H1 (cell line): ENCODE measurements around the gene CAST. TPM values are rescaled to one million over a fixed set of nuclear protein-coding genes. Genes with fewer than 3 reads are reported as not detected.

Source experiments
- CTCF ChIA-PET: fragments of 300-600 bp; sonication (Branson Sonifier 250); formaldehyde crosslinking; loops from one replicate; lab custom pipeline; 2021; ENCODE audit not compliant: partially characterized antibody; lab: Charles Lee
- POLR2A ChIA-PET: fragments of 300-600 bp; sonication (Branson Sonifier 250); formaldehyde crosslinking; loops from one replicate; lab custom pipeline; 2021; ENCODE audit warnings: inconsistent platforms; ENCODE audit not compliant: partially characterized antibody; lab: Charles Lee
- DNase-seq, 2 experiments: peaks; one replicate each; pipeline versions ENCODE4 v3.0.0 to v3.0.0-alpha.2; 2010 to 2022; ENCODE audit warnings: low spot score in 2 of 2, low read depth in 1 of 2, mixed read lengths in 1 of 2
- FAIRE-seq: peaks from 2 replicates; lab custom pipeline; 2011; peaks lifted over from hg19 to GRCh38; lab: Jason Lieb, UNC
- H2AFZ ChIP-seq: 2 replicates; pipeline ENCODE4 v1.8.1; 2012; ENCODE audit warnings: low read length, inconsistent platforms
- H2AK5ac ChIP-seq: 2 replicates; pipeline ENCODE4 v1.6.1; 2013; ENCODE audit warnings: low read depth, low read length
- H2BK120ac ChIP-seq: replicated peaks from 2 replicates; pipeline ENCODE3; 2013; ENCODE audit warnings: low read depth, low read length, inconsistent platforms
- H2BK12ac ChIP-seq: 2 replicates; pipeline ENCODE4 v1.6.1; 2013; ENCODE audit warnings: low read depth, low read length
- H2BK15ac ChIP-seq: 2 replicates; pipeline ENCODE4 v1.6.1; 2013; ENCODE audit warnings: low read length
- H2BK20ac ChIP-seq: 2 replicates; pipeline ENCODE4 v1.6.1; 2013; ENCODE audit warnings: low read length
- H2BK5ac ChIP-seq: 2 replicates; pipeline ENCODE4 v1.6.1; 2013; ENCODE audit warnings: low read depth, low read length
- H3K14ac ChIP-seq: 2 replicates; pipeline ENCODE4 v1.6.1; 2013; ENCODE audit warnings: inconsistent platforms; ENCODE audit not compliant: insufficient read length
- H3K18ac ChIP-seq: 2 replicates; pipeline ENCODE4 v1.6.1; 2013; ENCODE audit warnings: low read length; ENCODE audit errors: extremely low read depth
- H3K23ac ChIP-seq: 2 replicates; pipeline ENCODE4 v1.6.1; 2013; ENCODE audit warnings: inconsistent platforms; ENCODE audit not compliant: insufficient read length
- H3K23me2 ChIP-seq: 2 replicates; pipeline ENCODE4 v1.6.1; 2013; ENCODE audit warnings: low read depth, low read length
- H3K27ac ChIP-seq: 2 replicates; pipeline ENCODE4 v1.6.1; 2011; ENCODE audit warnings: low read depth, low read length, inconsistent platforms
- H3K27me3 ChIP-seq, 4 experiments: replicated peaks in 1 of 4; 1 replicate in 1 of 4; 2 replicates in 3 of 4; pipeline versions ENCODE4 v1.6.1 to v1.8.1; 2011 to 2013; ENCODE audit warnings: low read length in 3 of 4, mild to moderate bottlenecking in 3 of 4, inconsistent platforms in 2 of 4, mixed read lengths in 2 of 4, moderate library complexity in 1 of 4; ENCODE audit not compliant: control insufficient read depth in 3 of 4, insufficient read depth in 3 of 4; ENCODE audit errors: extremely low read depth in 1 of 4
- H3K36me3 ChIP-seq, 4 experiments: 2 replicates each; pipeline versions ENCODE4 v1.6.1 to v1.8.1; 2011 to 2013; ENCODE audit warnings: mild to moderate bottlenecking in 4 of 4, low read length in 3 of 4, moderate library complexity in 2 of 4, control low read depth in 1 of 4, inconsistent platforms in 1 of 4; ENCODE audit not compliant: insufficient read depth in 4 of 4, control insufficient read depth in 2 of 4
- H3K4ac ChIP-seq: replicated peaks from 2 replicates; pipeline ENCODE3; 2013; ENCODE audit warnings: low read length, low read depth, mixed read lengths, inconsistent platforms; ENCODE audit not compliant: insufficient read length
- H3K4me1 ChIP-seq, 4 experiments: replicated peaks in 1 of 4; 1 replicate in 1 of 4; 2 replicates in 3 of 4; pipeline versions ENCODE4 v1.6.1 to v1.8.1; 2011 to 2013; ENCODE audit warnings: low read length in 3 of 4, inconsistent platforms in 2 of 4, mixed read lengths in 1 of 4; ENCODE audit not compliant: insufficient read depth in 4 of 4, control insufficient read depth in 3 of 4
- H3K4me2 ChIP-seq, 2 experiments: 2 replicates each; pipeline versions ENCODE4 v1.6.1 to v1.8.1; 2011 to 2013; ENCODE audit warnings: low read depth in 2 of 2, low read length in 2 of 2, control low read depth in 1 of 2, inconsistent platforms in 1 of 2, mild to moderate bottlenecking in 1 of 2; ENCODE audit not compliant: insufficient read depth in 1 of 2
- H3K4me3 ChIP-seq, 4 experiments: fragments of 200-600, 300-600 bp in 1 of 4; sonication (generic), shearing (Covaris generic), sonication (Bioruptor Twin) in 1 of 4; 2 replicates each; pipeline versions ENCODE4 v1.5.1 to v1.8.1; 2011 to 2016; ENCODE audit warnings: low read length in 4 of 4, low read depth in 3 of 4, control low read depth in 2 of 4, inconsistent platforms in 2 of 4, mild to moderate bottlenecking in 2 of 4, mixed read lengths in 1 of 4, moderate library complexity in 1 of 4; ENCODE audit not compliant: insufficient read depth in 2 of 4; ENCODE audit errors: extremely low read depth in 1 of 4
- H3K56ac ChIP-seq: replicated peaks from 2 replicates; pipeline ENCODE3; 2013; ENCODE audit warnings: low read depth, mild to moderate bottlenecking, mixed read lengths, low read length, inconsistent platforms; ENCODE audit not compliant: insufficient read length
- H3K79me1 ChIP-seq: 2 replicates; pipeline ENCODE4 v1.6.1; 2013; ENCODE audit warnings: low read depth, low read length, control low read depth
- H3K79me2 ChIP-seq, 2 experiments: 2 replicates each; pipeline versions ENCODE4 v1.6.1 to v1.8.1; 2012 to 2013; ENCODE audit warnings: low read length in 2 of 2, mild to moderate bottlenecking in 2 of 2, inconsistent platforms in 1 of 2; ENCODE audit not compliant: insufficient read depth in 2 of 2, control insufficient read depth in 1 of 2
- H3K9ac ChIP-seq, 4 experiments: replicated peaks in 1 of 4; 1 replicate in 1 of 4; 2 replicates in 3 of 4; pipeline versions ENCODE4 v1.6.1 to v1.8.1; 2011 to 2013; ENCODE audit warnings: low read depth in 3 of 4, low read length in 3 of 4, control low read depth in 2 of 4, mild to moderate bottlenecking in 2 of 4, moderate library complexity in 2 of 4, inconsistent platforms in 1 of 4; ENCODE audit errors: extremely low read depth in 1 of 4
- H3K9me3 ChIP-seq, 2 experiments: 2 replicates each; pipeline versions ENCODE4 v1.6.1 to v1.8.1; 2012 to 2013; ENCODE audit warnings: mild to moderate bottlenecking in 2 of 2, moderate library complexity in 2 of 2, control low read depth in 1 of 2, inconsistent platforms in 1 of 2, low read depth in 1 of 2, low read length in 1 of 2, mixed read lengths in 1 of 2; ENCODE audit not compliant: insufficient read depth in 2 of 2
- H4K20me1 ChIP-seq, 2 experiments: replicated peaks in 1 of 2; 2 replicates each; pipeline versions ENCODE3 to v1.8.1; 2011 to 2013; ENCODE audit warnings: inconsistent platforms in 2 of 2, low read length in 2 of 2, mild to moderate bottlenecking in 1 of 2; ENCODE audit not compliant: insufficient read depth in 2 of 2, control insufficient read depth in 1 of 2
- H4K5ac ChIP-seq: 2 replicates; pipeline ENCODE4 v1.6.1; 2013; ENCODE audit warnings: low read length, low read depth, mixed read lengths, inconsistent platforms; ENCODE audit not compliant: insufficient read length
- H4K8ac ChIP-seq: 2 replicates; pipeline ENCODE4 v1.8.0; 2013; ENCODE audit warnings: mild to moderate bottlenecking, moderate library complexity, low read length, inconsistent platforms; ENCODE audit not compliant: insufficient read depth; ENCODE audit errors: extremely low read depth
- H4K91ac ChIP-seq: replicated peaks from 2 replicates; pipeline ENCODE3; 2013; ENCODE audit warnings: low read length, mixed read lengths, inconsistent platforms; ENCODE audit not compliant: insufficient read length
- ASH2L ChIP-seq: fragments of 200-600, 300-600 bp; sonication (generic); IDR thresholded peaks from one replicate; pipeline ENCODE4 v1.7.1; 2017; ENCODE audit warnings: low read length
- CBX8 ChIP-seq: fragments of 300-800, 300-1000 bp; sonication (generic); IDR thresholded peaks from 2 replicates; pipeline ENCODE4 v1.7.1; 2016; ENCODE audit warnings: low read depth, low read length, borderline replicate concordance
- CEBPB ChIP-seq: IDR thresholded peaks from 2 replicates; pipeline ENCODE4 v1.6.1; 2012; ENCODE audit warnings: low read depth, low read length
- CREB1 ChIP-seq: IDR thresholded peaks from 2 replicates; pipeline ENCODE4 v1.6.1; 2012; ENCODE audit warnings: inconsistent platforms
- CTBP2 ChIP-seq: IDR thresholded peaks from 2 replicates; pipeline ENCODE4 v1.7.0; 2011; ENCODE audit warnings: borderline replicate concordance, mild to moderate bottlenecking, moderate library complexity, mixed read lengths, low read length; ENCODE audit not compliant: insufficient read depth, insufficient read length
- EGR1 ChIP-seq: IDR thresholded peaks from 2 replicates; pipeline ENCODE4 v1.6.1; 2011; ENCODE audit warnings: low read depth, low read length, borderline replicate concordance
- EP300 ChIP-seq, 2 experiments: IDR thresholded peaks; 1 replicate in 1 of 2; 2 replicates in 1 of 2; pipeline ENCODE4 v1.6.1; 2011 to 2012; ENCODE audit warnings: low read depth in 2 of 2, low read length in 2 of 2, mild to moderate bottlenecking in 2 of 2, borderline replicate concordance in 1 of 2, inconsistent platforms in 1 of 2, moderate library complexity in 1 of 2
- GTF2F1 ChIP-seq: IDR thresholded peaks from 2 replicates; pipeline ENCODE4 v1.6.1; 2012; ENCODE audit warnings: low read depth, low read length, improper control_type of control experiment, borderline replicate concordance
- JUN ChIP-seq: IDR thresholded peaks from 2 replicates; pipeline ENCODE4 v1.6.1; 2011; ENCODE audit warnings: low read depth, mild to moderate bottlenecking, improper control_type of control experiment, low read length
- NANOG ChIP-seq: IDR thresholded peaks from 2 replicates; pipeline ENCODE4 v1.6.1; 2011; ENCODE audit warnings: low read length, low read depth, mild to moderate bottlenecking, inconsistent platforms; ENCODE audit not compliant: insufficient read depth, poor library complexity, severe bottlenecking
- NRF1 ChIP-seq: IDR thresholded peaks from 2 replicates; pipeline ENCODE4 v1.6.1; 2011; ENCODE audit warnings: mild to moderate bottlenecking, low read depth, low read length, improper control_type of control experiment
- SIN3A ChIP-seq, 2 experiments: IDR thresholded peaks in 1 of 2; conservative IDR thresholded peaks in 1 of 2; 2 replicates each; pipeline ENCODE4 v1.6.1; 2011 to 2012; ENCODE audit warnings: low read length in 2 of 2, improper control_type of control experiment in 1 of 2, low read depth in 1 of 2, mild to moderate bottlenecking in 1 of 2
- SIX5 ChIP-seq: IDR thresholded peaks from 2 replicates; pipeline ENCODE4 v1.6.1; 2011; ENCODE audit warnings: mild to moderate bottlenecking, low read depth, low read length
- SUZ12 ChIP-seq: fragments of 200-600 bp; sonication (generic); IDR thresholded peaks from 2 replicates; pipeline ENCODE4 v1.6.1; 2012; ENCODE audit warnings: mild to moderate bottlenecking, inconsistent platforms, low read length, moderate library complexity, mixed read lengths
- TBP ChIP-seq: IDR thresholded peaks from 2 replicates; pipeline ENCODE4 v1.6.1; 2011; ENCODE audit warnings: low read depth, low read length, improper control_type of control experiment
- polyA plus RNA-seq, 7 experiments: library from polyadenylated mRNA; depleted of rRNA in 3 of 7; stranded (reverse) in 5 of 7; unstranded in 2 of 7; fragments of >200 nt in 5 of 7; fragments of 200-250 nt in 2 of 7; gene quantifications; 1 replicate in 5 of 7; 2 replicates in 1 of 7; 4 replicates in 1 of 7; pipeline versions ENCODE4 v1.2.1 to v1.2.3, GENCODE V29; 2011 to 2013; ENCODE audit warnings: missing spikeins in 2 of 7, mixed read lengths in 2 of 7
- total RNA-seq: library from RNA; stranded (reverse); fragmentation: NEBNext Ultra II Directional; extraction: Animal tissue kit (Norgen Biotek cat#: 25700); gene quantifications from 2 replicates; pipeline ENCODE4 v1.2.1, GENCODE V29; 2021

Gene CAST
- total and polyA plus RNA-seq, 2 of the 8 experiments (the other 6 are each of a cell fraction or from before 2014, with no cell fraction given), result 9.0 to 48.2 TPM

DNA sequence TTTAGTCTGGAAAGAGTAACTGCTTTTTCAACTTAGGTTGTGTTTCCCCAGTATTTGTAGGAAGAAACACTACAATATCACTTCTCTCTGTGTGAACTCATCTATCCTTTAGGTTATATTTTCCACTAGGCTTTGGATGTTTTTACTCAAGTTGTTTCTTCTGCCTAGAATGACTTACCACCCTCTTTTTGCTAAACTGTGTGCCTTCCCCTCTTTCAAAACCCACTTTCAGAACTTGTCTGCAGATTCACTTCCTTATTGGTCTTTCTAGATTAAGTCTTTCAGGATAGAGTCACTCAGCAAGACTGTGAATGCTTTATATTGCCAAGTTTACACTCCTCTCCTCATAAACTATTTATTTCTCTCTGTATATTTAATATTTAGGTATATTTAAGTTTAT, 14.2 kb upstream of the CAST start:
- Histone ChIP-seq H3K18ac (no peak overlapping the region), H3K4me1 (peaks cover 3 to 8% (median 6%) of the 10 kb centered on the region in 4 experiments; a peak in 5 of 7 replicates), H3K9me3 (no peaks in the 10 kb centered on the region), H3K79me1 (no peaks in the 10 kb centered on the region), H3K4me3 (no peak overlapping the region), H3K9ac (no peak overlapping the region), H4K8ac (no peak overlapping the region), H4K20me1 (no peaks in the 10 kb centered on the region), H3K27ac (no peak overlapping the region), H2BK120ac (no peak overlapping the region), H4K5ac (no peak overlapping the region), H4K91ac (no peak overlapping the region), H2BK15ac (no peak overlapping the region), H3K27me3 (no peaks in the 10 kb centered on the region), H3K4ac (no peak overlapping the region), H2AFZ (no peak overlapping the region; the same call in 1 of the 2 replicates), H3K56ac (no peak overlapping the region), H3K23ac (no peak overlapping the region), H3K4me2 (no peak overlapping the region), H2BK5ac (no peak overlapping the region), H2BK12ac (no peak overlapping the region), H3K14ac (no peak overlapping the region), H2AK5ac (no peak overlapping the region), H3K23me2 (no peaks in the 10 kb centered on the region), H3K79me2 (no peaks in the 10 kb centered on the region), H3K36me3 (no peaks in the 10 kb centered on the region), H2BK20ac (no peak overlapping the region)
- DNase-seq (no peak), FAIRE-seq (no peak)
- ChIA-PET CTCF (interaction anchor here (1.0 to 1.7 kb wide), 3 partner anchors 30 to 81 kb away, joined by 3 to 4 read pairs (median 3); no protein-coding TSS in a partner anchor), POLR2A (no interaction called here)
- TF ChIP-seq EGR1 (no peak), JUN (no peak), CREB1 (no peak), EP300 (IDR thresholded peaks at IDR 0.05; ENCODE audit: borderline replicate concordance in 1 of 2, low read depth in 2 of 2, low read length in 2 of 2) (no peak), CTBP2 (no peak), ASH2L (no peak), CEBPB (no peak), GTF2F1 (no peak), SUZ12 (no peak), NANOG (no peak), SIN3A (conservative IDR thresholded peaks at IDR 0.05 in 1 of 2, IDR thresholded peaks at IDR 0.05 in 1 of 2; ENCODE audit: low read depth in 1 of 2, low read length in 2 of 2) (no peak), TBP (no peak), SIX5 (no peak), NRF1 (no peak), CBX8 (no peak)
